Activated CD8-positive, alpha-beta memory T cell treated with anti-CD3 and anti-CD28 coated beads, Interleukin-2, amount 10 ng/mL, durations not matched to agents 7 days and 5 days (primary cell): ENCODE measurements around the gene SGO1. TPM values are rescaled to one million over a fixed set of nuclear protein-coding genes. Genes with fewer than 3 reads are reported as not detected.
A peak's percentile ranks its signal among the peaks of the same experiment; 100 is the strongest.
"Not testable (repeated sequence)": the region's sequence is repeated elsewhere in the genome, so short reads cannot be mapped to it uniquely, and the experiment has no call there.

Experiments
- ATAC-seq: fragments of 150-1000 bp; cut with Tn5 transposase; one replicate; pipeline ENCODE4 v1.10.0; 2021; ENCODE audit warnings: moderate library complexity
- CTCF ChIA-PET: fragments of 350-600 bp; sonication (Branson Sonifier 250); formaldehyde crosslinking; loops from one replicate; lab custom pipeline; 2021; ENCODE audit warnings: antibody characterized with exemption; lab: Charles Lee
- DNase-seq: peaks from one replicate; pipeline ENCODE4 v3.0.0-alpha.2; 2020
- H3K27ac Mint-ChIP-seq: one replicate; pipeline ENCODE4 v1.8.0; 2021; ENCODE audit warnings: mild to moderate bottlenecking, mixed read lengths
- H3K27me3 Mint-ChIP-seq: one replicate; pipeline ENCODE4 v1.8.0; 2021; ENCODE audit warnings: mixed read lengths
- H3K36me3 Mint-ChIP-seq: one replicate; pipeline ENCODE4 v1.8.0; 2021; ENCODE audit warnings: mild to moderate bottlenecking, mixed read lengths
- H3K4me1 Mint-ChIP-seq: one replicate; pipeline ENCODE4 v1.8.0; 2021; ENCODE audit warnings: mixed read lengths
- H3K4me3 Mint-ChIP-seq: one replicate; pipeline ENCODE4 v1.8.0; 2021; ENCODE audit warnings: mild to moderate bottlenecking, moderate library complexity, mixed read lengths
- H3K9me3 Mint-ChIP-seq: one replicate; pipeline ENCODE4 v1.8.0; 2022; ENCODE audit warnings: low read depth, mixed read lengths
- total RNA-seq, 2 experiments: library from RNA; stranded (reverse); gene quantifications; one replicate each; pipeline ENCODE4 v1.2.3, GENCODE V29; 2021

Gene SGO1
- 10 to 100 TPM; 38.5 to 43.5 TPM for total RNA-seq

GRCh38 chr3:20185679-20186599 is at the start of gene SGO1:
SGO1 (minus strand) TSS chr3:20186206; CDS start chr3:20184027, 2,179 bp downstream.
- ATAC-seq: peak; percentile 91
- CTCF ChIA-PET: interaction anchor here (0.8 to 1.6 kb wide), 5 partner anchors 34 to 298 kb away, joined by 3 to 5 read pairs (median 3); partner anchors contain the start of gene KAT2B
- H3K27me3 Mint-ChIP-seq: no peaks in the 10 kb centered on the region
- no peak within 1 kb of the TSS for H3K4me3 Mint-ChIP-seq
- no peak within 1 kb of the TSS for H3K27ac Mint-ChIP-seq
- peak; percentile 100 for DNase-seq
- peaks cover 23% of the 10 kb centered on the region for H3K36me3 Mint-ChIP-seq
- peaks cover 29% of the 10 kb centered on the region for H3K4me1 Mint-ChIP-seq
- no peaks in the 10 kb centered on the region for H3K9me3 Mint-ChIP-seq

- DNase-seq (no peak), ATAC-seq (no peak)
- Mint-ChIP-seq H3K36me3 (peaks cover 2% of the 10 kb centered on the region), H3K4me3 (no peak overlapping the region), H3K4me1 (peaks cover 4% of the 10 kb centered on the region), H3K27ac (no peak overlapping the region), H3K27me3 (no peaks in the 10 kb centered on the region), H3K9me3 (no peaks in the 10 kb centered on the region)
- CTCF ChIA-PET: no interaction called here
These were observed 49.8 kb upstream of the SGO1 start for GRCh38 chr3:20235796-20236195.

GRCh38 chr3:20232906-20233780 is 47.1 kb upstream of the SGO1 start:
- peaks cover 4% of the 10 kb centered on the region for H3K4me1 Mint-ChIP-seq
- DNase-seq: no peak
- no peaks in the 10 kb centered on the region for H3K27me3 Mint-ChIP-seq
- ATAC-seq: no peak
- no peak overlapping the region for H3K4me3 Mint-ChIP-seq
- CTCF ChIA-PET: no interaction called here
- H3K9me3 Mint-ChIP-seq: no peaks in the 10 kb centered on the region
- H3K27ac Mint-ChIP-seq: no peak overlapping the region
- peaks cover 2% of the 10 kb centered on the region for H3K36me3 Mint-ChIP-seq

GRCh38 chr3:20230954-20231353 is 44.9 kb upstream of the SGO1 start:
- Mint-ChIP-seq H3K4me1 (peaks cover 4% of the 10 kb centered on the region), H3K9me3 (no peaks in the 10 kb centered on the region), H3K27ac (no peak overlapping the region), H3K36me3 (no peaks in the 10 kb centered on the region), H3K27me3 (no peaks in the 10 kb centered on the region), H3K4me3 (no peak overlapping the region)
- ATAC-seq (no peak), DNase-seq (no peak)
- CTCF ChIA-PET: no interaction called here

GRCh38 chr3:20225769-20226168 is 39.8 kb upstream of the SGO1 start:
- CTCF ChIA-PET: no interaction called here
- no peaks in the 10 kb centered on the region for H3K4me1 Mint-ChIP-seq
- no peaks in the 10 kb centered on the region for H3K9me3 Mint-ChIP-seq
- ATAC-seq (no peak), DNase-seq (no peak)
- no peaks in the 10 kb centered on the region for H3K27me3 Mint-ChIP-seq
- H3K36me3 Mint-ChIP-seq: no peaks in the 10 kb centered on the region
- no peak overlapping the region for H3K27ac Mint-ChIP-seq
- no peak overlapping the region for H3K4me3 Mint-ChIP-seq

- Mint-ChIP-seq H3K9me3 (no peaks in the 10 kb centered on the region), H3K27me3 (no peaks in the 10 kb centered on the region), H3K27ac (no peak overlapping the region), H3K36me3 (no peaks in the 10 kb centered on the region), H3K4me3 (no peak overlapping the region), H3K4me1 (no peaks in the 10 kb centered on the region)
- DNase-seq: no peak
- ATAC-seq: no peak
- CTCF ChIA-PET: no interaction called here
These were observed 36.3 kb upstream of the SGO1 start for GRCh38 chr3:20222274-20222673.

- Mint-ChIP-seq H3K27ac (no peak overlapping the region), H3K9me3 (no peaks in the 10 kb centered on the region), H3K4me1 (no peaks in the 10 kb centered on the region), H3K36me3 (peaks cover 2% of the 10 kb centered on the region), H3K27me3 (no peaks in the 10 kb centered on the region), H3K4me3 (no peak overlapping the region)
- ATAC-seq: no peak
- DNase-seq: no peak
- CTCF ChIA-PET: no interaction called here
These were observed 32.2 kb upstream of the SGO1 start for GRCh38 chr3:20218215-20218614.

GRCh38 chr3:20215636-20216035 is 29.6 kb upstream of the SGO1 start:
- CTCF ChIA-PET: no interaction called here
- Mint-ChIP-seq H3K4me3 (no peak overlapping the region), H3K36me3 (peaks cover 2% of the 10 kb centered on the region), H3K27me3 (no peaks in the 10 kb centered on the region), H3K4me1 (no peaks in the 10 kb centered on the region), H3K9me3 (no peaks in the 10 kb centered on the region), H3K27ac (no peak overlapping the region)
- ATAC-seq (no peak), DNase-seq (no peak)

GRCh38 chr3:20213491-20213890 is 27.5 kb upstream of the SGO1 start:
- DNase-seq, H3K4me3 Mint-ChIP-seq, H3K27ac Mint-ChIP-seq, CTCF ChIA-PET, H3K4me1 Mint-ChIP-seq, H3K27me3 Mint-ChIP-seq, H3K36me3 Mint-ChIP-seq, ATAC-seq, H3K9me3 Mint-ChIP-seq: not testable (repeated sequence)

- not testable (repeated sequence) for H3K4me1 Mint-ChIP-seq, DNase-seq, H3K9me3 Mint-ChIP-seq, ATAC-seq, H3K27me3 Mint-ChIP-seq, H3K4me3 Mint-ChIP-seq, H3K27ac Mint-ChIP-seq
- H3K36me3 Mint-ChIP-seq: peaks cover 13% of the 10 kb centered on the region
- CTCF ChIA-PET: interaction anchor here (1.0 kb wide), 1 partner anchor 10 kb away, joined by 3 read pairs; no protein-coding TSS in a partner anchor
These were observed 21.9 kb upstream of the SGO1 start for GRCh38 chr3:20207945-20208344.

GRCh38 chr3:20205898-20206297 is 19.9 kb upstream of the SGO1 start:
- H3K27me3 Mint-ChIP-seq: not testable (repeated sequence)

GRCh38 chr3:20201143-20201542 is 15.1 kb upstream of the SGO1 start:
- H3K27ac Mint-ChIP-seq: no peak overlapping the region
- peaks cover 8% of the 10 kb centered on the region for H3K36me3 Mint-ChIP-seq
- peaks cover 7% of the 10 kb centered on the region for H3K4me1 Mint-ChIP-seq
- H3K27me3 Mint-ChIP-seq: no peaks in the 10 kb centered on the region
- DNase-seq (no peak), ATAC-seq (no peak)
- H3K4me3 Mint-ChIP-seq: no peak overlapping the region
- H3K9me3 Mint-ChIP-seq: no peaks in the 10 kb centered on the region
- CTCF ChIA-PET: interaction anchor here (1.1 kb wide), 1 partner anchor 13 kb away, joined by 3 read pairs; no protein-coding TSS in a partner anchor

More at GRCh38 chr3:20205898-20206297, 19.9 kb upstream of the SGO1 start:
- DNase-seq, CTCF ChIA-PET, H3K4me1 Mint-ChIP-seq, ATAC-seq, H3K4me3 Mint-ChIP-seq, H3K27ac Mint-ChIP-seq, H3K9me3 Mint-ChIP-seq: not testable (repeated sequence)
- H3K36me3 Mint-ChIP-seq: peaks cover 13% of the 10 kb centered on the region

GRCh38 chr3:20197775-20198174 is 11.8 kb upstream of the SGO1 start:
- no peak overlapping the region for H3K4me3 Mint-ChIP-seq
- H3K27me3 Mint-ChIP-seq: no peaks in the 10 kb centered on the region
- H3K9me3 Mint-ChIP-seq: no peaks in the 10 kb centered on the region
- H3K4me1 Mint-ChIP-seq: peaks cover 7% of the 10 kb centered on the region
- H3K27ac Mint-ChIP-seq: no peak overlapping the region
- ATAC-seq (no peak), DNase-seq (no peak)
- CTCF ChIA-PET: interaction anchor here (1.2 to 1.5 kb wide), 2 partner anchors 8 to 10 kb away, joined by 3 to 6 read pairs; no protein-coding TSS in a partner anchor
- H3K36me3 Mint-ChIP-seq: peaks cover 5% of the 10 kb centered on the region
